Ishikawa (cell line): ENCODE results near the gene NEDD4L.

Source experiments
- CEBPB ChIP-seq: IDR thresholded peaks from 2 replicates; pipeline ENCODE4 v1.6.1; 2012
- EP300 ChIP-seq: IDR thresholded peaks from 2 replicates; pipeline ENCODE4 v1.6.1; 2012; ENCODE audit warnings: borderline replicate concordance
- FOXM1 ChIP-seq: IDR thresholded peaks from 2 replicates; pipeline ENCODE4 v1.6.1; 2012; ENCODE audit warnings: low read depth, borderline replicate concordance
- NFIC ChIP-seq: IDR thresholded peaks from 2 replicates; pipeline ENCODE4 v1.6.1; 2012
- RAD21 ChIP-seq: IDR thresholded peaks from 2 replicates; pipeline ENCODE4 v1.6.1; 2012; ENCODE audit warnings: low read depth
- TAF1 ChIP-seq: IDR thresholded peaks from 2 replicates; pipeline ENCODE4 v1.6.1; 2012; ENCODE audit warnings: low read depth, mild to moderate bottlenecking
- TCF12 ChIP-seq: IDR thresholded peaks from 2 replicates; pipeline ENCODE4 v1.6.1; 2012; ENCODE audit warnings: low read depth
- ZBTB7A ChIP-seq: IDR thresholded peaks from 2 replicates; pipeline ENCODE4 v1.6.1; 2012; ENCODE audit warnings: low read depth
- TF ChIP-seq, protein P1 (sequence below): IDR thresholded peaks from 2 replicates; pipeline ENCODE4 v1.6.1; 2012
- TF ChIP-seq, protein P2 (sequence below): IDR thresholded peaks from 2 replicates; pipeline ENCODE4 v1.6.1; 2012; ENCODE audit warnings: low read depth, mild to moderate bottlenecking
- TF ChIP-seq, protein P3 (sequence below): IDR thresholded peaks from 2 replicates; pipeline ENCODE4 v1.6.1; 2012

DNA sequence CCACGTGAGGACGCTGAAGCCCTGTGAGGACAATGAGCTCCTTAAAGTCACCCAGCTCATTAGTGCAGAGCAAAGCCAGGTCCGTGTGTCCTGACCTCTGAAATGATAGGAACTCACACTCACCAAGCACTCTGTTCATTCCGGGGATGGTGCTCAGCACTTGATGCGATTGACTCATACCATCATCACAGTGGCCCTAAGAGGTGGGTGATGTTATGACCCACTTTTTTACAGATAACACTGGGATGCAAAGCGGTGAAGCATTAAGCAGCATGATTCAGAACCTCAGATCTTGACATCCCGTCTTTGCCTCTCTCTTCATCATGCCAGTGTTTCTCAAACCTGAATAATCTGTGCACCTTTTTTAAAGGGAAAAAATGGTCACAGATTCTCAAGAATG lies 350.0 kb downstream of the NEDD4L start:
- TF ChIP-seq TCF12: no peak
- no peak for TF ChIP-seq CEBPB
- TF ChIP-seq, protein P1, sequence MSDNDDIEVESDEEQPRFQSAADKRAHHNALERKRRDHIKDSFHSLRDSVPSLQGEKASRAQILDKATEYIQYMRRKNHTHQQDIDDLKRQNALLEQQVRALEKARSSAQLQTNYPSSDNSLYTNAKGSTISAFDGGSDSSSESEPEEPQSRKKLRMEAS: no peak
- TF ChIP-seq, protein P2, sequence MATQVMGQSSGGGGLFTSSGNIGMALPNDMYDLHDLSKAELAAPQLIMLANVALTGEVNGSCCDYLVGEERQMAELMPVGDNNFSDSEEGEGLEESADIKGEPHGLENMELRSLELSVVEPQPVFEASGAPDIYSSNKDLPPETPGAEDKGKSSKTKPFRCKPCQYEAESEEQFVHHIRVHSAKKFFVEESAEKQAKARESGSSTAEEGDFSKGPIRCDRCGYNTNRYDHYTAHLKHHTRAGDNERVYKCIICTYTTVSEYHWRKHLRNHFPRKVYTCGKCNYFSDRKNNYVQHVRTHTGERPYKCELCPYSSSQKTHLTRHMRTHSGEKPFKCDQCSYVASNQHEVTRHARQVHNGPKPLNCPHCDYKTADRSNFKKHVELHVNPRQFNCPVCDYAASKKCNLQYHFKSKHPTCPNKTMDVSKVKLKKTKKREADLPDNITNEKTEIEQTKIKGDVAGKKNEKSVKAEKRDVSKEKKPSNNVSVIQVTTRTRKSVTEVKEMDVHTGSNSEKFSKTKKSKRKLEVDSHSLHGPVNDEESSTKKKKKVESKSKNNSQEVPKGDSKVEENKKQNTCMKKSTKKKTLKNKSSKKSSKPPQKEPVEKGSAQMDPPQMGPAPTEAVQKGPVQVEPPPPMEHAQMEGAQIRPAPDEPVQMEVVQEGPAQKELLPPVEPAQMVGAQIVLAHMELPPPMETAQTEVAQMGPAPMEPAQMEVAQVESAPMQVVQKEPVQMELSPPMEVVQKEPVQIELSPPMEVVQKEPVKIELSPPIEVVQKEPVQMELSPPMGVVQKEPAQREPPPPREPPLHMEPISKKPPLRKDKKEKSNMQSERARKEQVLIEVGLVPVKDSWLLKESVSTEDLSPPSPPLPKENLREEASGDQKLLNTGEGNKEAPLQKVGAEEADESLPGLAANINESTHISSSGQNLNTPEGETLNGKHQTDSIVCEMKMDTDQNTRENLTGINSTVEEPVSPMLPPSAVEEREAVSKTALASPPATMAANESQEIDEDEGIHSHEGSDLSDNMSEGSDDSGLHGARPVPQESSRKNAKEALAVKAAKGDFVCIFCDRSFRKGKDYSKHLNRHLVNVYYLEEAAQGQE: no peak
- no peak for TF ChIP-seq ZBTB7A
- TF ChIP-seq TAF1: no peak
- TF ChIP-seq FOXM1: no peak
- TF ChIP-seq NFIC: no peak
- TF ChIP-seq EP300: no peak
- no peak for TF ChIP-seq RAD21
- TF ChIP-seq, protein P3, sequence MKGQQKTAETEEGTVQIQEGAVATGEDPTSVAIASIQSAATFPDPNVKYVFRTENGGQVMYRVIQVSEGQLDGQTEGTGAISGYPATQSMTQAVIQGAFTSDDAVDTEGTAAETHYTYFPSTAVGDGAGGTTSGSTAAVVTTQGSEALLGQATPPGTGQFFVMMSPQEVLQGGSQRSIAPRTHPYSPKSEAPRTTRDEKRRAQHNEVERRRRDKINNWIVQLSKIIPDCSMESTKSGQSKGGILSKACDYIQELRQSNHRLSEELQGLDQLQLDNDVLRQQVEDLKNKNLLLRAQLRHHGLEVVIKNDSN: no peak
